D721Med (cell line): ENCODE results near the gene ATP6V0B.

Experiments used
- DNase-seq: peaks from one replicate; pipeline ENCODE4 v3.0.0; 2011; ENCODE audit warnings: low spot score; ENCODE audit not compliant: insufficient read length
- FAIRE-seq: peaks from 2 replicates; lab custom pipeline; 2011; peaks lifted over from hg19 to GRCh38; lab: Jason Lieb, UNC
- CTCF ChIP-seq: IDR thresholded peaks from 2 replicates; pipeline ENCODE4 v1.5.1; 2012; ENCODE audit warnings: mild to moderate bottlenecking, control low read depth; ENCODE audit not compliant: insufficient read depth; ENCODE audit errors: missing control alignments

ATP6V0B gene

GRCh38 chr1:44012404-44012803, 37.6 kb downstream of the ATP6V0B start:
- DNase-seq (no peak), FAIRE-seq (no peak)
- TF ChIP-seq CTCF = no peak

GRCh38 chr1:44012941-44013609, 38.3 kb downstream of the ATP6V0B start:
- no peak for TF ChIP-seq CTCF
- FAIRE-seq (no peak), DNase-seq (peak; percentile 53)

- no peak for DNase-seq
- no peak for FAIRE-seq
- TF ChIP-seq CTCF = no peak
Observed at GRCh38 chr1:44013949-44014348, 39.2 kb downstream of the ATP6V0B start.

GRCh38 chr1:44014365-44015104, 39.8 kb downstream of the ATP6V0B start:
- no peak for DNase-seq
- FAIRE-seq = peak; percentile 6
- TF ChIP-seq CTCF = no peak

GRCh38 chr1:44015206-44015605, 40.4 kb downstream of the ATP6V0B start:
- no peak for FAIRE-seq
- no peak for DNase-seq
- no peak for TF ChIP-seq CTCF

GRCh38 chr1:44016041-44016889, 41.5 kb downstream of the ATP6V0B start:
- FAIRE-seq = no peak

More at GRCh38 chr1:44016041-44016889, 41.5 kb downstream of the ATP6V0B start:
- DNase-seq = no peak
- no peak for TF ChIP-seq CTCF
